Muscle layer of duodenum (tissue), 2 donors: ENCODE results near the gene MPV17L2.

Experiments used
- H3K27ac ChIP-seq: one replicate; pipeline ENCODE4 v1.7.0; 2013; ENCODE audit warnings: mild to moderate bottlenecking, low read length
- H3K27me3 ChIP-seq: one replicate; pipeline ENCODE4 v1.7.0; 2013; ENCODE audit warnings: low read depth, mild to moderate bottlenecking, control low read depth, low read length
- H3K36me3 ChIP-seq, 2 donors: one replicate each; pipeline ENCODE4 v1.7.0; 2013; ENCODE audit warnings: low read length in 2 of 2, control low read depth in 1 of 2, mild to moderate bottlenecking in 1 of 2; ENCODE audit not compliant: insufficient read depth in 2 of 2, control insufficient read depth in 1 of 2
- H3K4me1 ChIP-seq, 2 donors: one replicate each; pipeline ENCODE4 v1.7.0; 2013; ENCODE audit warnings: low read length in 2 of 2, mild to moderate bottlenecking in 2 of 2, control low read depth in 1 of 2, moderate library complexity in 1 of 2; ENCODE audit not compliant: insufficient read depth in 2 of 2, control insufficient read depth in 1 of 2
- H3K4me3 ChIP-seq, 2 donors: one replicate each; pipeline ENCODE4 v1.7.0; 2013; ENCODE audit warnings: low read length in 2 of 2, low read depth in 1 of 2, mild to moderate bottlenecking in 1 of 2
- H3K9me3 ChIP-seq, 2 donors: one replicate each; pipeline ENCODE4 v1.7.0; 2013; ENCODE audit warnings: low read length in 2 of 2, control low read depth in 1 of 2, mild to moderate bottlenecking in 1 of 2; ENCODE audit not compliant: control insufficient read depth in 1 of 2
- donor health status: healthy.

MPV17L2 gene

DNA sequence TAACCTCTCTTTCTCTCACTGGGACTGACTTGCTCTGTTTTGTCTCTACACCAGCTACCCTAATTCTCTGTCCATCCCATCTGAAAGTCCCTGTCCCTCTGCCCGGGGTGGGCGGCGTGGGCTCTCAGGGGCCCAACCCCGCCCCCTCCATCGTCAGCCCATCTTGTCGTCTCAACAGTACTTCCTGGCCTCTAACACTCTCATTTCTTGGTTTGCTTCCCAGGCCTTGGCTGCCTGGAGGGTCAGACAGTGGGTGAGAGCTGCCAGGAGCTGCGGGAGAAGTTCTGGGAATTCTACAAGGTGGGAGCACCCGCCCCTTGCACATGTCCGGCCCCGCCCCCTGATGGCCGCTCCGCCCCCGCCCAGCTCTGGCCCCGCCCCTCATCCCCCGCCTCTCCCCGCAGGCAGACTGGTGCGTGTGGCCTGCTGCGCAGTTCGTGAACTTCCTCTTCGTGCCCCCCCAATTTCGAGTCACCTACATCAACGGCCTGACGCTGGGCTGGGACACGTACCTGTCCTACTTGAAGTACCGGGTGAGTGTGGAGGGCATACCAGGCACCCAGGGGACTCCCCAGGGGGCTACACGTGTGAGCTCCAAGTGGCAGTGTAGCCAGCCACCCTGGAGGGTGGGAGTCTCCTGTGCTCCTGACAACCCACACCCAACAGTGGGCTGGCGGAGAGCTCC is 1.7 kb downstream of the MPV17L2 start:
- H3K4me3 ChIP-seq: peak overlapping the region in 1 of 2 donors; percentile 70
- peaks cover 8 to 24% of the 10 kb centered on the region in 2 donors for H3K4me1 ChIP-seq
- no peaks in the 10 kb centered on the region for H3K27me3 ChIP-seq
- no peaks in the 10 kb centered on the region for H3K9me3 ChIP-seq
- peaks cover 8 to 25% of the 10 kb centered on the region in 2 donors for H3K36me3 ChIP-seq
- H3K27ac ChIP-seq: peak overlapping the region; percentile 60

DNA sequence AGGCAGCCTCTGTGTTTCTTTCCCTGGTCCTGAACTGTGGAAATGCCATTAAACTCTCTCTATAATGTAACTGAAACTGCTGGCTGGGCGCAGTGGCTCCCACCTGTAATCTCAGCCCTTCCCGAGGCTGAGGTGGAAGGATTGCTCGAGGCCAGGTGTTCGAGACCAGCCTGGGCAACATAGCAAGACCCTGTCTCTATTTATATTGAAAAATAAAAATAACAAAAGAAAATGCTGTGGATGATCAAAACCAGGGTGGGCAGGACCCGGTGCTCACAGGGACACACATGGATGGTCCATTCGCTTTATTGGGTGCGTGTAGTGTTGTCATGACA is 3.5 kb downstream of the MPV17L2 start:
- no peak overlapping the region for H3K4me3 ChIP-seq
- H3K27me3 ChIP-seq: no peaks in the 10 kb centered on the region
- H3K27ac ChIP-seq: no peak overlapping the region
- H3K4me1 ChIP-seq: peaks cover 8 to 22% of the 10 kb centered on the region in 2 donors
- peaks cover 8 to 25% of the 10 kb centered on the region in 2 donors for H3K36me3 ChIP-seq
- H3K9me3 ChIP-seq: no peaks in the 10 kb centered on the region

DNA sequence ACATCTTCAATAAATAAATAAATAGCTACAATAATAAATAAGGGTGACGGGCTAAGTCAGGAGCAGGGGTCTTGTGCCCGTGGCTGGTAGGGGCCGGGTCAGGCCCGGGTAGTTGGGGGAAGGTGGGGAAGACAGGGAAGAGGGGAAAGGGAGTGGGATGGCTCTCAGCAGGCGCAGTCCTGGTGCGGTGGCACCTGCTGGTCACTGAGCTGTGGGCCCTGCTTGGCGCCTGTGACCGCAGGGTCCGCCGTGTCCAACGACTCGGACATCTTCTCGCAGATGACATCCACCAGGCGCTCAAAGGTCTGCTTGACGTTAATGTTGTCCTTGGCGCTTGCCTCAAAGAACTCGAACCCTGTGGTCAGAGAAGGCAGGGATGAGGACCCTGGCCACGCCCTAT is 4.3 kb downstream of the MPV17L2 start:
- H3K36me3 ChIP-seq: peaks cover 8 to 34% of the 10 kb centered on the region in 2 donors
- no peaks in the 10 kb centered on the region for H3K9me3 ChIP-seq
- H3K27me3 ChIP-seq: no peaks in the 10 kb centered on the region
- H3K4me1 ChIP-seq: peaks cover 8 to 18% of the 10 kb centered on the region in 2 donors
- H3K27ac ChIP-seq: no peak overlapping the region
- no peak overlapping the region for H3K4me3 ChIP-seq

DNA sequence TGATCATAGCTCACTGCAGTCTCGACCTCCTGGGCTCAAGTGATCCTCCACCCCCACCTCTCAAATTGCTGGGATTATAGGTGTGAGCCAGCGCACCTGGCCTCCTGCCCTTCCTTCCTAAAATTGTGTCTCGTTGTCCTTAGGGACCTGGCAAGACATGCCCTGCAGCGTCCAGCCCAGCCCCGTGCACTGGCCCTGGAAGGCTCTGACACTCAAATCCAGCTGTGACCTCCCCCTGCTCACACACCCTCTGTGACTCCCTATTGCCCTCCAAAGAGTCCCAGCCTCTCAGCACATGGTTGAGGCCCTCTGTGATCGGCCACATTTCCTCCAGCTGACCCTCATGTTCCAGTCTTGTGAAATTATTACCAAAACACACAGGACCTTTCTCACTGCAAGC is 4.9 kb downstream of the MPV17L2 start:
- Histone ChIP-seq H3K27me3 (no peaks in the 10 kb centered on the region), H3K4me1 (peaks cover 10 to 24% of the 10 kb centered on the region in 2 donors), H3K4me3 (no peak overlapping the region), H3K27ac (no peak overlapping the region), H3K9me3 (no peaks in the 10 kb centered on the region), H3K36me3 (peaks cover 8 to 34% of the 10 kb centered on the region in 2 donors)

DNA sequence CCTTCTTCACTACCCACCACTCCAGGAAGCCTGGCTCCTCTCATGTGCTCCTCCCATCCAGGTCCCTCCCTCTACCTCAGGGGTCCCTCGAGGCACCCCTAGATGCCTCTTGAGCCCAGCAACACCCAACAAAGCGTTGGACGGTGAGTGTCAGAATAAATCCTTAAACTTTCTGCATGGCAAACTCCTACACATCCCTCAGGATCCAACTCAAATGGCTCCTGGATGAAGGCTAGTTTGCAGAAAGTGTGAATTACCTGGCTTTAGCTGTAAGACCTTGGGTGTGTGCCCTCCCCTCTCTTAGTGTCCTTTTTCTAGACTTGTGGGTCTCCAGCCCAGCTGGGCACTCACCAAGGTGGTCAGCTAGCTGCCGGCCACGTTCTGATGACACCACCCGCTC is 5.4 kb downstream of the MPV17L2 start:
- Histone ChIP-seq H3K27me3 (no peaks in the 10 kb centered on the region), H3K27ac (no peak overlapping the region), H3K36me3 (peaks cover 8 to 34% of the 10 kb centered on the region in 2 donors), H3K9me3 (no peaks in the 10 kb centered on the region), H3K4me1 (peaks cover 15 to 28% of the 10 kb centered on the region in 2 donors), H3K4me3 (no peak overlapping the region)

DNA sequence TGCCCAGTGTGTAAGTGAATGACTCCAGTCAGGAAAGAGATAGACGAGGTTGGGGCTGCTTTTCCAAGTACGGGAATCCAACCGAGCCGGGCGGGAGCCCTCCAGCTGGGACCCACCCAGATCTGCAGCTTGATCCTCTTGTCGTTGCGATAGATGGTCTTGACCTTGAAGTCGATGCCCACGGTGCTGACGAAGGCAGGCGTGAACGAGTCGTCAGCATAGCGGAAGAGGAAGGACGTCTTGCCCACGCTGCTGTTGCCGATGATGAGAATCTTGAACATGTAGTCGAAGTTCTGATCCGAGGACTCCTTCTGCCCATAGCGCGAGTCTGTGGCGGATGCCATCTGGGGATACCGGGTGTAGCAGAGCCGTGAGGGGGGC is 9.4 kb downstream of the MPV17L2 start:
- Histone ChIP-seq H3K27ac (no peak overlapping the region), H3K36me3 (peaks cover 8 to 20% of the 10 kb centered on the region in 2 donors), H3K4me3 (peak overlapping the region in 1 of 2 donors; percentile 94), H3K27me3 (no peaks in the 10 kb centered on the region), H3K4me1 (peaks cover 7 to 21% of the 10 kb centered on the region in 2 donors), H3K9me3 (no peaks in the 10 kb centered on the region)

DNA sequence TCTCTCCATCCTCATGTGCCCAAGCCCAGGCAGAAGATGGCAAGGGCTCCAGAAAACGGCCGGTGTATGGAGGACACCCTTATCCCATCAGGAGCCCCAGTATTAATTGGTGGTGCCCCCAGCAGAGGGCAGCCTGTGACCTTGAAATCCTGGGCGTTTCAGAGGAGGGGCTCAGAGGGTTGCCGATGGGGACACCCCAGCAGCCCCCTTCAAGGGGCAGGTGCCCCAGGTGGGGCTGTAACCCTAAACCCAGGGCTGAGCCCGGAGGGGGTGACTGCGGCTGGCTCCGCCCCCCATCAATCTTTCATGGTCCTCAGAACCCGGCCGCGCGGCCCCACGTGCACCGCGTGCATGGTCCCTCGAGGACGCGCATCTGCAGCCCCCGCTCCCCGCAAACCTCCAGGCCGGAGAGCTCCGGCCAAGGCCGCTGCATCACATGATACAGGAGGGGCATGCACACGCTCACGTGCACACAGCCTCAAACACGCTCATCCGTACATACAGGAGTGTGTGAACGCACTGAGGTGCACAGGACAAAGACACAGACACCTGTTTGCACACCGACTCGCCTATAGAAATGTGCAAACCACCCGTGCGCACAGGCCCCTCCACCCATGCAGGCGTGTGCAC is 9.9 kb downstream of the MPV17L2 start:
- Histone ChIP-seq H3K27me3 (no peaks in the 10 kb centered on the region), H3K9me3 (no peaks in the 10 kb centered on the region), H3K36me3 (peaks cover 8 to 16% of the 10 kb centered on the region in 2 donors), H3K4me3 (peak overlapping the region; percentile 70 to 94), H3K4me1 (peaks cover 7 to 21% of the 10 kb centered on the region in 2 donors), H3K27ac (no peak overlapping the region)

DNA sequence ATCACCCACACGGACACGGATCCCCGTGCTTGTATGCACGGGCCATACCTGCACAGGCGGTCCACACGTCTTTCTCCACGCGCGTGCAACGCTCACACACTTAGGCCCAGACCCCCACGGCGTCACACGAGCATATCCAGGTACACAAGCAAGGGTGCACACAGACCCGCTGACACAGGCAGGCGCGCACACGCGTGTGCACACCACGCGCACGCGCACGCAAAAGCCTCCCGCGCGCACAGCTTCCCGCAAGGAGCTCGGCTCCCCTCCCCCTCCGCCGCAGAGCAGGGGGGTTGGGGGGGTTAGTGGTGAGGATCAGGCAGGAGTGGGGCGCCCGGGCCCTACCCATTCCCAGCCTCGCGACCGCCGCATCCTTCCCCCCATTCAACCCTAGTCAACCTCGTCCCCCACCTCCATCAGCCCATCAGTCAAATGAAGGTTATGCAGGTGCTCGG is 10.4 kb downstream of the MPV17L2 start:
- no peaks in the 10 kb centered on the region for H3K27me3 ChIP-seq
- H3K9me3 ChIP-seq: no peaks in the 10 kb centered on the region
- peaks cover 3 to 10% of the 10 kb centered on the region in 2 donors for H3K36me3 ChIP-seq
- peaks cover 7 to 21% of the 10 kb centered on the region in 2 donors for H3K4me1 ChIP-seq
- H3K4me3 ChIP-seq: peak overlapping the region; percentile 70 to 94
- H3K27ac ChIP-seq: no peak overlapping the region

DNA sequence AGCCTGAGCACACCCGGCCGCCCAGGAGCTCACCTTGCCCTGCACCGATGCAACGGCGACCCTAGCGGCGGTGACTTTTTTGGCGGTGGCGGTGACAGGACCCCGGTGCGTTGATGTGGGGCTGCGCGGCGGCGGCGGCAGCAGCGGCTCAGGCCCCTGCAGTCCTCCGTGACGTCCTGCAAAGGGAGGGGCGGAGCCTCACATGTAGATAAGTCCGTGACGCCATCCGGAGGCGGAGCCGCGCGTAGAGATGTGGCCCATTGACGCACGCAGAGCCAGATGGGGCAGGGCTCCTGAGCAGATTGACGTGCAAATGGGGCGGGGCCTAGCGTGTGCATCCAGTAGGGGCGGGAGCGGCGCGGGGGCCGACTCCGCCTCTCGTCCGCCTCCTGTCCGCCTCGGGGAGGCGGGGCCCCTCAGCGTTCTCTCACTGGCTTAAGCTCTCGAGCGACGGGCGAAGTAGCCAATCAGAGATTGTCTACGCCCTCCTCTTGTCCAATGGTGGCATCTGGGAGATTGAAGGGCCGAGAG is 10.9 kb downstream of the MPV17L2 start, which contains the start of gene RAB3A:
Gene RAB3A (minus strand): TSS at position 180 of the 531 bp plus-strand sequence. CDS start 1,302 bp downstream, outside the sequence.
- peaks cover 7 to 21% of the 10 kb centered on the region in 2 donors for H3K4me1 ChIP-seq
- no peaks in the 10 kb centered on the region for H3K9me3 ChIP-seq
- peaks cover 0 to 8% of the 10 kb centered on the region in 2 donors for H3K36me3 ChIP-seq
- no peaks in the 10 kb centered on the region for H3K27me3 ChIP-seq
- H3K27ac ChIP-seq: peak within 1 kb of the TSS; percentile 97
- peak within 1 kb of the TSS; percentile 83 to 94 for H3K4me3 ChIP-seq

DNA sequence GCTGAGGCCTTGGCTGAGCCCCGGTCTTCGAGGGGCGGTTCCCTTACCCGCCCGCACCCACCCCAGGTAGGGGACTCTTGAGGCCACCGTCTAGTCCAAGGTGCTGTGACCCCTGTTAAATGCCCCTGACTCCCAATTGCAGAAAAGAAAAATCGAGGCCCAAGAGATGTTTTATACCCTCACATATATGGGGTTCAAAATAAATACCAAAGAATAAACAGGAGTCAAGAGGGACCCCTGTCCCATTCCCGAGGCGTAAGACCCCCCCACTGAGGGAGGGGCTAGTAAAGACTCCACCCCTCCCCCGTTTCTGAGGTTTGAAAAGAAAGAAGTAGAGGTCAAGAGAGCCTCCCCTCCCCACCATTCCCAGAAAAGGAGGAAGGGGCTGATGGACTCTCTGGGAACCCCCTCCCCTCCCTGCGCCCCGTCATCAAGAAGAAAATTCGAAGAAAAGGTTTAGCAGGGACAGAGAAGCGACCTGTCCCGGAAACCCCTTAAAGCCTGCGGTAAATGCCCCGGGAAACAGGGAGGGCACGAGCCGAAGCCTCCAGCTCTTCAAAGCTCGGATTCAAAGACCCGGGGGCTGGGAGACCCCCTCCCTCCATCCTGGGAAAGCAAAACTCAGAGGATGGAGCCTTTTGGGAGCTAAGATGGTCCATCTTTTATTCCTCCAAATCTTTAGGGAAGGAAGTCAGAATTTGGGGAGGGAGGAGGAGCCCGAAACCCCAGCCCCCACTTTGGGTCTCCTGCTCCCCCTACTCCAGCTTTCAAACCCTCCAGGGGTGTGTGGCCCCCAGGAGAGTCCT is 11.6 kb downstream of the MPV17L2 start:
- H3K36me3 ChIP-seq: peaks cover 0 to 8% of the 10 kb centered on the region in 2 donors
- peaks cover 7 to 21% of the 10 kb centered on the region in 2 donors for H3K4me1 ChIP-seq
- H3K9me3 ChIP-seq: no peaks in the 10 kb centered on the region
- H3K4me3 ChIP-seq: peak overlapping the region; percentile 73 to 83
- H3K27me3 ChIP-seq: no peaks in the 10 kb centered on the region
- peak overlapping the region; percentile 97 for H3K27ac ChIP-seq
